Activated CD8-positive, alpha-beta T cell treated with anti-CD3 and anti-CD28 coated beads for 36 hours (primary cell): Measurements from ENCODE around the gene NLGN1. TPM values are rescaled to one million over a fixed set of nuclear protein-coding genes. Genes with fewer than 3 reads are reported as not detected.

Experiments used
- ATAC-seq: fragments of 200-7000 bp; cut with Tn5 transposase; one replicate; pipeline ENCODE4 v1.10.0; 2021; ENCODE audit warnings: mild to moderate bottlenecking, moderate library complexity
- CTCF ChIA-PET: fragments of 350-600 bp; sonication (Branson Sonifier 250); formaldehyde crosslinking; loops from one replicate; lab custom pipeline; 2021; ENCODE audit warnings: antibody characterized with exemption; lab: Charles Lee
- POLR2A ChIA-PET: fragments of 350-600 bp; sonication (Branson Sonifier 250); formaldehyde crosslinking; loops from one replicate; lab custom pipeline; 2021; ENCODE audit warnings: antibody characterized with exemption; lab: Charles Lee
- DNase-seq: peaks from one replicate; pipeline ENCODE4 v3.0.0-alpha.2; 2020
- H3K27ac Mint-ChIP-seq: one replicate; pipeline ENCODE4 v1.8.0; 2021; ENCODE audit warnings: mild to moderate bottlenecking, mixed read lengths
- H3K27me3 Mint-ChIP-seq: one replicate; pipeline ENCODE4 v1.8.0; 2021; ENCODE audit warnings: mixed read lengths
- H3K36me3 Mint-ChIP-seq: one replicate; pipeline ENCODE4 v1.8.0; 2021; ENCODE audit warnings: low read depth, mixed read lengths
- H3K4me1 Mint-ChIP-seq: one replicate; pipeline ENCODE4 v1.8.0; 2021; ENCODE audit warnings: low read depth, mixed read lengths
- H3K4me3 Mint-ChIP-seq: one replicate; pipeline ENCODE4 v1.8.0; 2021; ENCODE audit warnings: mild to moderate bottlenecking, moderate library complexity, mixed read lengths
- H3K9me3 Mint-ChIP-seq: one replicate; pipeline ENCODE4 v1.8.0; 2021; ENCODE audit warnings: mixed read lengths
- intact Hi-C: fragments of 100-400 bp; cut with micrococcal nuclease; formaldehyde crosslinking; loops from one replicate; pipeline ENCODE4 v1.10.0; 2022
- total RNA-seq, 2 experiments: library from RNA; stranded (reverse); gene quantifications; one replicate each; pipeline ENCODE4 v1.2.3, GENCODE V29; 2021
- TF ChIP-seq, protein P1 (sequence below): fragments of 200-600 bp; IDR thresholded peaks from one replicate; pipeline ENCODE4 v1.8.0; 2022; ENCODE audit warnings: antibody characterized with exemption, mild to moderate bottlenecking

Gene NLGN1
- total RNA-seq, 2 experiments from 2014 or later = not detected

DNA sequence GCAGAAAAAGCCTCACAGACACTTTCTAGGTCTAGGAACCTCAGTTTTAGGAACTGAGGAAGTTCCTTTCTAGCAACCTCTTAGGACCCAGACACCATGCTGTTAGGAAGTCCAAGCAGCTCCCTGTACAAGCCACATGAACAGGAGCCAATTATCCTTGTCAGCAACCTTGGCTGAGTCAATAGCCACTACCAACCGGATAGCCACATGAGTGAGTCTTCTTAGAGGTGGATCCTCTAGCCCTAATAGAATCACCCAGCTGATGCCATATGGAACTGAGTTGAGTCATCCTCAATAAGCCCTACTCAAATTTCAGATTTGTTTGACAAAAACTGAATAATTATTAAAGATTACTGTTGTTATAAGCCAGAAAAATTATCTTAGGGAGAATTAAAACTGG is 256.2 kb downstream of the NLGN1 start:
- ChIA-PET POLR2A (no interaction called here), CTCF (no interaction called here)
- Mint-ChIP-seq H3K4me1 (no peaks in the 10 kb centered on the region), H3K4me3 (no peak overlapping the region), H3K27ac (no peak overlapping the region), H3K27me3 (no peaks in the 10 kb centered on the region), H3K9me3 (no peaks in the 10 kb centered on the region), H3K36me3 (no peaks in the 10 kb centered on the region)
- intact Hi-C loops = no loop called here
- DNase-seq = no peak
- TF ChIP-seq, protein P1, sequence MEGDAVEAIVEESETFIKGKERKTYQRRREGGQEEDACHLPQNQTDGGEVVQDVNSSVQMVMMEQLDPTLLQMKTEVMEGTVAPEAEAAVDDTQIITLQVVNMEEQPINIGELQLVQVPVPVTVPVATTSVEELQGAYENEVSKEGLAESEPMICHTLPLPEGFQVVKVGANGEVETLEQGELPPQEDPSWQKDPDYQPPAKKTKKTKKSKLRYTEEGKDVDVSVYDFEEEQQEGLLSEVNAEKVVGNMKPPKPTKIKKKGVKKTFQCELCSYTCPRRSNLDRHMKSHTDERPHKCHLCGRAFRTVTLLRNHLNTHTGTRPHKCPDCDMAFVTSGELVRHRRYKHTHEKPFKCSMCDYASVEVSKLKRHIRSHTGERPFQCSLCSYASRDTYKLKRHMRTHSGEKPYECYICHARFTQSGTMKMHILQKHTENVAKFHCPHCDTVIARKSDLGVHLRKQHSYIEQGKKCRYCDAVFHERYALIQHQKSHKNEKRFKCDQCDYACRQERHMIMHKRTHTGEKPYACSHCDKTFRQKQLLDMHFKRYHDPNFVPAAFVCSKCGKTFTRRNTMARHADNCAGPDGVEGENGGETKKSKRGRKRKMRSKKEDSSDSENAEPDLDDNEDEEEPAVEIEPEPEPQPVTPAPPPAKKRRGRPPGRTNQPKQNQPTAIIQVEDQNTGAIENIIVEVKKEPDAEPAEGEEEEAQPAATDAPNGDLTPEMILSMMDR = no peak
- ATAC-seq = no peak

- ATAC-seq (no peak), DNase-seq (no peak)
- Mint-ChIP-seq H3K27me3 (no peaks in the 10 kb centered on the region), H3K4me1 (no peaks in the 10 kb centered on the region), H3K4me3 (no peak overlapping the region), H3K9me3 (no peaks in the 10 kb centered on the region), H3K36me3 (no peaks in the 10 kb centered on the region), H3K27ac (no peak overlapping the region)
- POLR2A ChIA-PET = no interaction called here
- TF ChIP-seq, protein P1 = no peak
- intact Hi-C loops = no loop called here
- CTCF ChIA-PET = no interaction called here
These were observed 262.4 kb downstream of the NLGN1 start for GRCh38 chr3:173659972-173660371.

GRCh38 chr3:173660645-173661299 is 263.2 kb downstream of the NLGN1 start:
- CTCF ChIA-PET = no interaction called here
- TF ChIP-seq, protein P1 = no peak
- H3K4me1 Mint-ChIP-seq = no peaks in the 10 kb centered on the region
- no peaks in the 10 kb centered on the region for H3K27me3 Mint-ChIP-seq
- DNase-seq = no peak
- no peaks in the 10 kb centered on the region for H3K9me3 Mint-ChIP-seq
- POLR2A ChIA-PET = no interaction called here
- no peaks in the 10 kb centered on the region for H3K36me3 Mint-ChIP-seq
- intact Hi-C loops = no loop called here
- no peak for ATAC-seq
- H3K27ac Mint-ChIP-seq = no peak overlapping the region
- no peak overlapping the region for H3K4me3 Mint-ChIP-seq

GRCh38 chr3:173663696-173664111 is 266.2 kb downstream of the NLGN1 start:
- ATAC-seq = no peak
- no peaks in the 10 kb centered on the region for H3K9me3 Mint-ChIP-seq
- H3K4me3 Mint-ChIP-seq = no peak overlapping the region
- H3K4me1 Mint-ChIP-seq = no peaks in the 10 kb centered on the region
- ChIA-PET POLR2A (no interaction called here), CTCF (no interaction called here)
- no peaks in the 10 kb centered on the region for H3K36me3 Mint-ChIP-seq
- no peak overlapping the region for H3K27ac Mint-ChIP-seq
- intact Hi-C loops = no loop called here
- TF ChIP-seq, protein P1 = no peak
- no peak for DNase-seq
- H3K27me3 Mint-ChIP-seq = no peaks in the 10 kb centered on the region

DNA sequence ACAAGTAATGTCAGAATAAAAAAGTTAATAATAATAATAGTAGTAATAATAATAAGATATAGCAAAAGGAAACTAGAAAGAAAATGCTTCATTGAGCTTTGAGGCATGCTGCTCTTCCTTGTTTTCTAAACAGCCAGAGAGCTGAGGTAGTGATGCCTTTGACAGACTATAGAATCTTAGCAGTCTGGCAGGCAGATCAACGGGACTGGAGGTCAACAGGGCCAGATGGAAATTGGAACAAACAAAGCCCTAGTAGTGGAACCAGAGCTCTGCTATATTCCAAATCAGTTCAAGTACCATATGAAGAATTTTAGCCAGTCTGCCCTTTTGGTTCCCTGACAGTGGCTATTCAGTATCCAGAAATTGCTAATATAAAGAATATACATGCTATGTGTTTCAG is 278.6 kb downstream of the NLGN1 start:
- POLR2A ChIA-PET = no interaction called here
- TF ChIP-seq, protein P1 = no peak
- no peaks in the 10 kb centered on the region for H3K27me3 Mint-ChIP-seq
- no peaks in the 10 kb centered on the region for H3K36me3 Mint-ChIP-seq
- CTCF ChIA-PET = no interaction called here
- H3K4me1 Mint-ChIP-seq = no peaks in the 10 kb centered on the region
- no peak overlapping the region for H3K27ac Mint-ChIP-seq
- intact Hi-C loops = no loop called here
- no peaks in the 10 kb centered on the region for H3K9me3 Mint-ChIP-seq
- H3K4me3 Mint-ChIP-seq = no peak overlapping the region
- ATAC-seq (no peak), DNase-seq (no peak)
